HepG2 (cell line): ENCODE data around the gene CDK10. TPM values are rescaled to one million over a fixed set of nuclear protein-coding genes. Genes with fewer than 3 reads are reported as not detected.

Source experiments
- ATAC-seq: fragments of 200-7000 bp; cut with Tn5 transposase; 3 replicates; pipeline ENCODE4 v1.9.1; 2020; ENCODE audit warnings: mild to moderate bottlenecking, moderate library complexity
- BruUV-seq: library from RNA; stranded (reverse); fragments of 400-500 nt; replicated peaks from 2 replicates; lab custom pipeline; 2021; lab: Mats Ljungman, UMichigan
- CTCF ChIA-PET: fragments of 300-600 bp; formaldehyde crosslinking; extraction: SDS; loops from one replicate; lab custom pipeline; 2021; ENCODE audit warnings: low total read pairs, inconsistent platforms, low intra/inter-chr PET ratio; lab: Yijun Ruan, JAX
- POLR2A ChIA-PET: fragments of 350-600 bp; sonication (Branson Sonifier 250); formaldehyde crosslinking; loops from one replicate; lab custom pipeline; 2020; ENCODE audit warnings: antibody characterized with exemption, inconsistent platforms; lab: Yijun Ruan, JAX
- DNase-seq: peaks from one replicate; pipeline ENCODE4 v3.0.0-alpha.2; 2015; ENCODE audit warnings: low spot score
- FAIRE-seq: peaks from 3 replicates; lab custom pipeline; 2011; peaks lifted over from hg19 to GRCh38; lab: Jason Lieb, UNC
- H2AFZ ChIP-seq: one replicate; pipeline ENCODE4 v1.6.1; 2011; ENCODE audit warnings: low read length, inconsistent platforms
- H3K27ac ChIP-seq: fragments of 300-600 bp; 3 replicates; pipeline ENCODE4 v1.8.0; 2011; ENCODE audit warnings: mixed run types, mild to moderate bottlenecking, mixed read lengths, low read length, inconsistent platforms; ENCODE audit not compliant: insufficient read depth; ENCODE audit errors: extremely low read length
- H3K27me3 ChIP-seq, 2 experiments: fragments of 200-600 bp in 1 of 2; 2 replicates in 1 of 2; 3 replicates in 1 of 2; pipeline versions ENCODE4 v1.6.0 to v1.8.0; 2011; ENCODE audit warnings: low read length in 2 of 2, mild to moderate bottlenecking in 2 of 2, moderate library complexity in 2 of 2, inconsistent platforms in 1 of 2; ENCODE audit not compliant: insufficient read depth in 2 of 2, control insufficient read depth in 1 of 2
- H3K36me3 ChIP-seq, 2 experiments: fragments of 200-600 bp in 1 of 2; replicated peaks in 1 of 2; 2 replicates in 1 of 2; 3 replicates in 1 of 2; pipeline versions ENCODE4 v1.5.1 to v1.8.0; 2011; ENCODE audit warnings: low read length in 2 of 2, inconsistent platforms in 1 of 2; ENCODE audit not compliant: insufficient read depth in 2 of 2, control insufficient read depth in 1 of 2
- H3K4me1 ChIP-seq: 2 replicates; pipeline ENCODE4 v1.5.1; 2012; ENCODE audit warnings: low read length, inconsistent platforms; ENCODE audit not compliant: insufficient read depth
- H3K4me2 ChIP-seq: 2 replicates; pipeline ENCODE4 v1.6.0; 2011; ENCODE audit warnings: low read depth, low read length, inconsistent platforms
- H3K4me3 ChIP-seq, 3 experiments: fragments of 200-600 bp in 1 of 3; sonication (generic), shearing (Covaris generic) in 1 of 3; replicated peaks in 1 of 3; 2 replicates each; pipeline ENCODE4 v1.5.1; 2011 to 2016; ENCODE audit warnings: low read length in 3 of 3, inconsistent platforms in 2 of 3, low read depth in 2 of 3, mild to moderate bottlenecking in 2 of 3, control low read depth in 1 of 3, mixed read lengths in 1 of 3; ENCODE audit not compliant: insufficient read depth in 1 of 3
- H3K79me2 ChIP-seq: one replicate; pipeline ENCODE4 v1.6.1; 2011; ENCODE audit warnings: low read length, inconsistent platforms; ENCODE audit not compliant: insufficient read depth
- H3K9ac ChIP-seq: 2 replicates; pipeline ENCODE4 v1.6.0; 2011; ENCODE audit warnings: mild to moderate bottlenecking, low read depth, low read length, inconsistent platforms; ENCODE audit not compliant: insufficient read depth
- H3K9me3 ChIP-seq: 2 replicates; pipeline ENCODE4 v1.5.1; 2012; ENCODE audit warnings: mild to moderate bottlenecking, low read length
- H4K20me1 ChIP-seq: 2 replicates; pipeline ENCODE4 v1.6.0; 2011; ENCODE audit warnings: inconsistent platforms, mild to moderate bottlenecking, low read length, moderate library complexity; ENCODE audit not compliant: insufficient read depth
- ATF1 ChIP-seq: IDR thresholded peaks from 2 replicates; pipeline ENCODE4 v1.6.1; 2016; ENCODE audit warnings: mild to moderate bottlenecking, control low read depth
- FOSL2 ChIP-seq: sonication (generic); formaldehyde crosslinking; IDR thresholded peaks from 2 replicates; pipeline ENCODE4 v1.4.0; 2020; ENCODE audit warnings: missing genetic modification reagents
- HNF4A ChIP-seq: sonication (generic); formaldehyde crosslinking; IDR thresholded peaks from 2 replicates; pipeline ENCODE4 v1.4.0; 2020; ENCODE audit warnings: missing genetic modification reagents
- PAXIP1 ChIP-seq: sonication (generic); formaldehyde crosslinking; conservative IDR thresholded peaks from 2 replicates; pipeline ENCODE4 v1.4.0; 2020; ENCODE audit warnings: mild to moderate bottlenecking, missing genetic modification reagents, moderate library complexity
- ZBTB38 ChIP-seq: sonication (generic); formaldehyde crosslinking; IDR thresholded peaks from 2 replicates; pipeline ENCODE4 v1.5.1; 2020; ENCODE audit warnings: mild to moderate bottlenecking, missing genetic modification reagents
- ZNF687 ChIP-seq: sonication (generic); formaldehyde crosslinking; IDR thresholded peaks from 2 replicates; pipeline ENCODE4 v1.5.1; 2020; ENCODE audit warnings: mild to moderate bottlenecking, missing genetic modification reagents, moderate library complexity
- WGBS: methylation state at CpG from one replicate; pipeline ENCODE4 v1.1.6; 2017; ENCODE audit warnings: low lambda C conversion rate; 5-methylcytosine and 5-hydroxymethylcytosine counted together
- in situ Hi-C: cut with HindIII; loops from 2 replicates; pipeline ENCODE4 v1.10.0; 2017; ENCODE audit warnings: low pct_unique_long_range_greater_than_20kb; ENCODE audit not compliant: extremely low pct_ligation_motif_present
- intact Hi-C: fragments of 100-400 bp; cut with micrococcal nuclease; formaldehyde crosslinking; loops from one replicate; pipeline ENCODE4 v1.10.0; 2022; ENCODE audit not compliant: unreplicated experiment
- polyA plus RNA-seq, 8 experiments: library from polyadenylated mRNA; depleted of rRNA in 3 of 8; stranded (reverse) in 7 of 8; unstranded in 1 of 8; fragments of >200 nt; fragmentation: Illumina TruSeq in 4 of 8; extraction: Trizol in 4 of 8; gene quantifications; 2 replicates each; pipeline versions ENCODE4 v1.2.1 to v1.2.3, GENCODE V29; 2011 to 2016; ENCODE audit warnings: low read depth in 4 of 8, missing spikeins in 1 of 8, mixed read lengths in 1 of 8; ENCODE audit not compliant: insufficient read depth in 1 of 8
- total RNA-seq, 5 experiments: library from RNA; depleted of rRNA; stranded (reverse); fragments of >200 nt; fragmentation: Illumina TruSeq; extraction: Trizol; gene quantifications; 2 replicates each; pipeline ENCODE4 v1.2.3, GENCODE V29; 2016; ENCODE audit warnings: low read depth in 1 of 5

Gene CDK10
- total and polyA plus RNA-seq, 2 of the 13 experiments (the other 11 are each of a cell fraction or from before 2014, with no cell fraction given) = 2.5 to 3.9 TPM

GRCh38 chr16:89668790-89669158 lies 17.7 kb upstream of the CDK10 start:
- H3K9ac ChIP-seq = no peak overlapping the region
- ChIA-PET CTCF (no interaction called here), POLR2A (interaction anchor here (1.0 to 1.6 kb wide), 2 partner anchors 24 to 32 kb away, joined by 3 to 4 read pairs; no protein-coding TSS in a partner anchor)
- no peak overlapping the region for H3K27ac ChIP-seq
- 28% methylated on average over 5 of the region's 5 CpGs for WGBS
- FAIRE-seq (peak; percentile 56), ATAC-seq (peak; percentile 51), DNase-seq (no peak)
- no peak overlapping the region for H2AFZ ChIP-seq
- H3K27me3 ChIP-seq = no peaks in the 10 kb centered on the region
- H3K4me2 ChIP-seq = peak overlapping the region; percentile 21; the same call in 1 of the 2 replicates
- in situ Hi-C loops = no loop called here
- H3K36me3 ChIP-seq = peaks cover 3 to 5% of the 10 kb centered on the region in 2 experiments; a peak in 2 of 5 replicates
- no TSS peak for BruUV-seq
- TF ChIP-seq PAXIP1 (0 out of 2 replicates have a peak, but pooled peaks have one; percentile 13), FOSL2 (no peak), ZNF687 (CRISPR knock-in tag) (peak; percentile 64), ZBTB38 (CRISPR knock-in tag) (peak; percentile 49), ATF1 (no peak), HNF4A (CRISPR knock-in tag) (peak; percentile 54)
- H3K4me1 ChIP-seq = peaks cover 26% of the 10 kb centered on the region
- intact Hi-C loops = no loop called here
- H3K79me2 ChIP-seq = no peaks in the 10 kb centered on the region
- H3K9me3 ChIP-seq = peaks cover 12% of the 10 kb centered on the region; the same call in 1 of the 2 replicates
- no peaks in the 10 kb centered on the region for H4K20me1 ChIP-seq
- no peak overlapping the region for H3K4me3 ChIP-seq
